Erythroblast (primary cell): ENCODE data around the gene DIAPH3.

Experiments
- GATA1 ChIP-seq: IDR thresholded peaks from 2 replicates; pipeline ENCODE4 v1.6.1; 2011; ENCODE audit warnings: low read depth, mild to moderate bottlenecking, control low read depth, low read length, moderate library complexity
- POLR2A ChIP-seq: IDR thresholded peaks from 2 replicates; pipeline ENCODE4 v1.6.1; 2011; ENCODE audit warnings: mild to moderate bottlenecking, low read length

GRCh38 chr13:60165391-60166099, 1.8 kb upstream of the DIAPH3 start:
- TF ChIP-seq POLR2A = no peak
- TF ChIP-seq GATA1 = no peak
